GM21381 (cell line): Measurements from ENCODE around the gene PDZD2.
A peak's percentile ranks its signal among the peaks of the same experiment; 100 is the strongest.
"Not testable (repeated sequence)": the region's sequence is repeated elsewhere in the genome, so short reads cannot be mapped to it uniquely, and the experiment has no call there.

Source experiments
- ATAC-seq: cut with Tn5 transposase; IDR thresholded peaks from one replicate; pipeline ENCODE4 v1.9.1; 2021; ENCODE audit warnings: mild to moderate bottlenecking, moderate library complexity; ENCODE audit not compliant: unreplicated experiment

PDZD2 gene

DNA sequence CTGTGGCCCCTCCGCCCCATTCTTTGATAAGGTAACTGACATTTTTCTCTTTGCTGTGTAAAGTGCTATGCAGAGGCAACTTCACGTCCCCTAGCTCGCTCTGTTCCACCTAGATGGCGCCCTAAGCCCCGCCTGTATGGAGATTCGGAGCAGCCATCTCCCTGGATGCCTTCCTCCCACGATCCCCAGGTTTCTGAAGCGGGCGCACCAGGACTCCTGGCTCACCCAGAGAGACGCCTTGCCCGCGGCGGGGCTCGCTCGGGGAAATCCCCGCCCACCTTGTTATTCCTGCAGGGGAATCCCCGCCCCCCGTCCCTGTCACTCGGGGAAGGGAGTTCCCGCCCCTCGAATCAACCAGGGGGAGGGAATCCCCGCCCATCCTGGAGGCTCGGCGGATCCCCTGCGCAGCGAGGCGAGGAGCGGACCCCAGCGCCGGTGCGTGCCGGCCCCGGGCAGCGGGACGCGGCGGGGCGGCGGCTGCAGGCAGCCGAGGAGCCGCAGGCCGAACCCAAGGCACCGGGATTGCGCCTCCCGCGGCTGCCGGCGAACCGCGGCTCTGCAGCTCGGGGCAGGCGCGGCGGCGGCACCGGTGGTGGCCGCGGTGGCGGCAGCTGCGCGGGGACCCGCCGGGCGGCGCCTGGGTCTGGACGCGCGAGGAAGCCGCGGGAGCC lies at the start of gene PDZD2:
TSS of gene PDZD2 (plus strand) at position 384 of the 671 bp plus-strand sequence.
- ATAC-seq = peak; percentile 71

DNA sequence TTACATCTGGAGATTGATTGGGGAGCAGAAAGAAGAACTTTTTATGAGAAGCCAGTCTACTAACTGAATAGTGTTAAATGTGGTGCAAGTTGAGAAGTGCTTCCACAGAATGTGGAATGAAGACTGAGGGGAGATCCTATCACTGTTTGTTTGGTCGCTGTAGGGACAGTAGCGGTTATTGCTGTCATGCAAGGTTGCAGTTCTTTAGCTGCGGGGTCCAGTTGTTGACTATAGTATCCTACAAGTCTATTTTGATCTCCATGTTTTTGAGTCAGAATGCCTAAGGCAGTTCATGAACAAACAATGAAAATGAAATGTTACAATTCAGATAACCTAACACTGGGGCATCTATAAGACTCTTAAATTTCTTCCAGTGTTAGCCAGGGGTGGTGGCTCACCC lies 45.3 kb upstream of the PDZD2 start:
- ATAC-seq = no peak

DNA sequence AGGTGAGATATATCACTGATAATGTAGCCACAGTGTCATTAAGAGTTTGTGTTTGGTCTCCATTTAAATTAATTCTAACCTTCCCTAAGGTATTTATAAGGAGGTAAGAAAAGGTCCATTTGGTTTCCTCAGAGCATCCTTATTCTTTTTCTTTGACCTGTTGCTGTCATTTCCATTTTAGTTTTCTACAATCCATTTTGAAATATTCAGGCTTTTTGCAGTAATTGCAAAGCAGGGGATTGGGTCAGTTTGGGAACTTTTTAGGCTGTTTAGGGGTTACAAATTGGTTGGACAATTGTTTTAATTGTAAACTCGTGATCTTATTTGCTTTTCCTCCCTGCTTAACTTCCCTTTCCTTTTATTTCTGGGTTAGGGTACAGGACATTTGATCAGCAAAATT lies 42.6 kb upstream of the PDZD2 start:
- no peak for ATAC-seq

DNA sequence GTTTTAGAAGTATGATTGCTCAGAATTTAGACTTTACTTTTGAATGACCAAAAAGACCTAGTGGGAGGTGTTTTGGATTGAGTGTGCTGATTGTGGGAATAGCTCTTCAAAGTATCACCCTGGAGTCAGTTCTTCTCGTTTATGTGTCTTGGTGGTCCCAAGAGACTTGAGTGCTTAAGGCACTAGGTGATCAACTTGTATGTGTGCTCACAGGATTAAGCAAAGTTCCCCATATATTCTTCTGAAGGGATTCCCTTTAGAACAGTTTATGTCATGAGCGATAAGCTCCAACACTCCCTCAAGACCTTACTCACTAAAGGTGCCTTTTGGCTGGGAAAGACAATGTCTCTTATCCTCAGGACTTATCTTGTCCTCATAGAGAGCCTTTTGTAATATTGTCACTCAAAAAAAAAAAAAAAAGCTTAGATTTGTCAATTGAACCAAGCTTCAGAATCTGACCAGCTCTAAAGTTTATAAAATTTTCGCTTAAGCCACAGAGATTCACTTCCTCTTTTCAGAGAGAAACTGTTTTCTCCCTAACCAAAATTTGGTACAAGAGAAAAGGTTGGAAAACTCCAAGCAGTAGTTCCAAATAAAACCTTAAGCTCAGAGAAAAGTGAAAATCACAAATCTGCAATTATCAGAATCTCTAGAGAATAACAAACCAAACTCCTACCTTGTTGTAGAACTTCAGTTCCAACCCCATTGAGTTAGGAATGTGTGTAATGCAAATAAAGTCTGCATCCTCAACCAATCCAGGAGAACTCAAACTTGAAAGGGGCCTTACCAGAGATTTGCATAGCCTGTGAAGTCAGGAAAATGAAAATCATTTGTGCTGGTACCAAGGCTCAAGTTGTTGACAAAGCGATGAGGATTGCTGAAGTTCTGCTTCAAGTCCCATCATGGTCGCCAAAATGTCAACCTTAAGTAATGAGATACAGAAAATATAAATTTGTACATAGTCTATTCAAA lies 40.0 kb upstream of the PDZD2 start:
- ATAC-seq = no peak

DNA sequence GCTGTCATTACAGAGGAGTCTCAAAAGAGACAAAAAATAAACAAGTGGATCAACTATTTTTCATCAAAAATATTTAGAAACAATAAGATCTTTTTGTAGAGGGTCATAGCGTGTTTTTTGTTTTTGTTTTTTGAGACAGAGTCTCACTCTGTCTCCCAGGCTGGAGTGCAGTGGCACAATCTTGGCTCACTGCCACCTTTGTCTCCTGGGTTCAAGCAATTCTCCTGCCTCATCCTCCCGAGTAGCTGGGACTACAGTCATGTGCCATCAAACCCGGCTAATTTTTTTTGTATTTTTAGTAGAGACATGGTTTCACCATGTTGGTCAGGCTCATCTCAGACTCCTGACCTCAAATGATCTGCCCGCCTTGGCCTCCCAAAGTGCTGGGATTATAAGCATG lies 36.6 kb upstream of the PDZD2 start:
- not testable (repeated sequence) for ATAC-seq

DNA sequence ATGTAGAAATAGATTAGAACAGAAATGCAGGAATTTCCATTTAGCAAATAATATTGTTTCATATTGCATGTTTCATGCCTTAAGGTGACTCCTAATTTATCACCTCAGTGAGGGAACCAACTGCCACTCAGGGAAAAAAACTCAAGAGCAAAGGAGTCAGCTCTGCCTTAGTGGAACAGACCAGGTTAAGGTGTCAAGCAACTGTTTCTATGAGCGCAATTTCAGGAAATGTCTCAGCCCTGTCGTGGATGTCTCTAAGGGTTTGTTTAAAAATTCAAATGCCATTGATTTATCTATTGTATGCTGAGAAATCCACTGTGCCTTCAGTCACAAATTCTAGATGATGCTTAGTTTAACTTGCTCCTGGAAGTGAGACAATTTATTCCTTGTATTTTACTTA lies 34.7 kb upstream of the PDZD2 start:
- ATAC-seq = no peak

DNA sequence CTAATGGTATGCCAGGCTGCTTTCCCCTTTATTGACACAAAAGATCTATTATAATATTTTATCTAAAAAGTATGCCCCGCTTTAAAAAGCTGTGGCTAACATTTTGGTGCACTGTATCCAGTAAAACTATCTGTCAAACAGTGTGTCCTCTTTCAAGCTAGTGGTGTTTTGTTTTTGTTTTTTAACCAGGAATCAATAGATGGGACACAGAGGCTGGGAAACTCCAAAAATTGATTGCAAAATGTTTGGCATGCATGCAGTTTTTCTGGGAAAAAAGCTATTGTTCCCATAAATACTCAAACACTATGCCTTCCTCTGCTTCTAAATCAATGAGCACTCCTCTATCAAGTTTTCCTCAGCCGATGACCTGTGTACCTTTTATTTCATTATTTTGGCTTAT lies 34.3 kb upstream of the PDZD2 start:
- no peak for ATAC-seq

DNA sequence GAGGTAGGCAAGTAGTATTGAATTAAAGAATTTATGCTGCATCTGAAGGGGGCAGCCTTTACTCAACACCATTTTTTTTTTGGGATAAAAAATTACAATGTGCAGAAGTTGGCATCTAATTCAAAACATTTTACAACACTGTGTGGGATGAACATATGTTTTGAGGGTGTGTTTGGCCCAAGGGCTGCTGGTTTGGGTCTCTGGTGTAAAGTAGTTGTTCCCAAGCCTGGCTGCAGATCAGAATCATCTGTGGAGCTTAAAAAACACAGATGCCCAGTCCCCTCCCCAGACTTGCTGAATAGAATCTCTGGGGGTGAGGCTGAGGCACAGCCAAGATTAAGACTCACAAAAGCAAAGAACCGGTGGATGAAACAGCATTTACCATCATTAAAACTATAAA lies 33.0 kb upstream of the PDZD2 start:
- no peak for ATAC-seq

DNA sequence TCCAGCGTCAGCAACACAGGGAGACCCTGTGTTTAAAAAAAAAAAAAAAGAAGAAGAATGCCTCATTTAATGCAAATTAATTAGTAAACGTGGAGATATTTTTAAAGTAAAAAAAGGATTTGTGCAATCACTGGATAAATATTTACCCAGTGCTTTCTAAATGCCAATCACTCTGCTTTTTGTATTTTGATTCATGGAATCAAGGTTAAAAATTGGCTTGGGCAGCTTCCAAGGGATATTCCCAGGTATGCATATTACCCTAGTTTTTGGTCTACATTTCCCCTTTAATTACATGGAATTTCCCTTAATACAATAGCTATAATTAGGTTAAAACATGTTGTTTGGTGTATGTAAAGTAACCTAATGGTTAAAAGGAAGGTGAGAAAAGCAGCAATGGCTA lies 31.4 kb upstream of the PDZD2 start:
- ATAC-seq = no peak

DNA sequence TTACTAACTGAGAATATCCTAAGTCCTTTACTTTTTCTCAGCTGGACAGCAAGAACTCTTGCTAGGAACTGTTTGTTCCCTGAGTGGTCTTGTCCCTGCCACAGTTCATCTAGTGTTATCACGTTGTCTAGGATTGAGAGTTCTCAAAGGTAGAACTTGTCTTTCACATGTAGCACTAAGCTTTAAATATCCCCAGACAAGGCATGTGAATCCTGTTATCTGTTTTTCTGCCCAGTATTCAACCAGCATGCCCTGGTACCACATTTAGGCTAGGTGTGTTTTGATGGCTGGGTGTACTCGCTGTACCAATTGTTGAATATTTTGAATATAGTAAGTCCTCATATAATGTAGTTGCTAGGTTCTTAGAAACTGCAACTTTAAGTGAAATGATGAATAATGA lies 27.9 kb upstream of the PDZD2 start:
- ATAC-seq = no peak

DNA sequence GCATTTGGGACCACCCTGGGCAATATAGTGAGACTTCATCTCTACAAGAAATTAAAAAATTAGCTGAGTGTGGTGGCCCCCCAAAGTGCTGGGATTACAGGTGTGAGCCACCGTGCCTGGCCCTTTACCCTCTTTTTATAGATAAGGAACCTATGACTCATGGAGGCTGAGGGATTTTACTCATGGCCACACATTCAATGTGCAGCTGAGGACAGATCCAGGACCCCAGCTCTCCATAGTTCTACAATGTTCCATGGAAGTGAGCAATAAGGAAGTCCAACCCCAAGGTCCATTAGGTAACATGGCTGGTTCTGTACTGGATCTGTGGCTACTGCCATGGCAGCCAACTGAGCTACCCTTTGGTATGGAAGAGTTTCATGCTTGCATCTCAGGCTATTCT lies 25.3 kb upstream of the PDZD2 start:
- no peak for ATAC-seq

DNA sequence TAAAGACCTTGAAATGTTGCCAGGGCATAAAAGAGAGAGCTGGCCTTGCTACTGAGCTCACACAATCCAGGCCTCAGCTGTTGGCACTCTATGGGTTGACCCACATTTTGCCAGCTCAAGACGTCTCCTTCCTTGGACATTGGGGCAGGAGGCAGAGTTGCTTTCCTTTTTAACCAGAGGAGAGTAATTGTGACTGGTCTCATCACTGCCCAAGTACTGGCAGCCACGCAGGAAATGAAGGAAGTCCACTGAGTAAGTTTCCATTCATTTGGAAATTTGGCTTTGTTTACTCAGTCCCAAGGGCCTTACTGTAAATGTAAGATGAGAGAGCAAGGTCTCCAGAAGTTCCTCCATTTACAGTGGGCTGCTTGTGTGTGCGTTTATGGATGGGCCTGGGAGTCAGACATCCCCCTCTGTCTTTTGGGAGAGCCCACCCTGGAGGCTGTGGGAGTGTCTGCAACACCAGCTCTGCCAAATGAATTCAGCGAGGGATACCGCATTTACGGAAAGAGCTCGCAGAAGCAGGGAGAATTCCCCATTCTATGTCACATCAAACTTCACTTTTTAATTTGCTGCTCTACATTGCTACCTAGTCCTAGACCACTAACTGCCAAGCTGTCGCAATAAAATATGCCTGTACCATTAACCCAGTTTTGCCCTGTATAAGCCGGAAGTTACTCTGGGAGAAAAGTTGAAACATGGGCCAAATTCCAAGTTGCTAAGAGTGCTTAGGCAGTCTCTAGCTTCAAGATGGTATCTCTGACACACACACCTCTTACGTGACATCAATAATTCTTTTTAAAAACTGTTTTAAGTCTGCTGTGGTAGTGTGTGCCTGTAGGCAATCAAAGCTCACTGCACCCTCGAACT lies 24.5 kb upstream of the PDZD2 start:
- no peak for ATAC-seq

DNA sequence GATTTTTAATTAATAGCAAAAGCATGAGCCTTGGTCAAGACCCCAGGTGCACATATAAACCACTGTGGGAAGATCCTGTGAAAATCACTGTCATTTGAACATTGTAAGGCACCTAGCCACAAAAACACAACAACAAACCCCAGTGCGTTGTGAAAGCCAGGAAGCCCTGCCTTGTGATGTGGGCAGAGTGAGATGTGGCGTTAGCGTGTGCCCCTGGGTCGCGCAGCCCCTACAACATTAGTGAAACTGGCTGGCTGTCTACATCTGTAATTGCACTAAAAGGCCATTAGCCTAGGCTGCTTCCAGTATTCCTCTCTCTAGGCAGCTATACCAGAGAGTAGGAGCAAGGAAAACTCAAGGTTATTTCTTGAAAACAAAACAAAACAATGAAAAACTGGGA lies 21.1 kb upstream of the PDZD2 start:
- no peak for ATAC-seq

DNA sequence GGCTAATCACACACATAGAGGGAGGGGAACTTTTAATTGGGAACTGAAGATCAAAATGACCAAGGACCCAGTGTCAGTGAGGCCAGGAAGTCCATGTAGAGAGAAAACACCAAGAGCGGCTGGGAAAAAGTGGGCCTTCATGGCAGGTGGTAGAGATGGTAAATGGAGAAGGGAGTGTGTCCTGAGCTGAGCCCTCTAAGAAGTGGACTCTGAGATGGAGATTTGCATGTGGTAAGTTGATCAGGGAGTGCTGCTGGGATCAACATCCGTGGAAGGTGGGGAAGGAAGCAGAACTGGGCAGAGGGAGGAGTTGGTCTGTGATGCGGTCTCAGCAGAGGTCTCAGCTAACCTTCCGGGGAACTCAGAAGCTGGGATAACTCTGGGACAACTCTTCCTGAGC lies 18.9 kb upstream of the PDZD2 start:
- no peak for ATAC-seq

DNA sequence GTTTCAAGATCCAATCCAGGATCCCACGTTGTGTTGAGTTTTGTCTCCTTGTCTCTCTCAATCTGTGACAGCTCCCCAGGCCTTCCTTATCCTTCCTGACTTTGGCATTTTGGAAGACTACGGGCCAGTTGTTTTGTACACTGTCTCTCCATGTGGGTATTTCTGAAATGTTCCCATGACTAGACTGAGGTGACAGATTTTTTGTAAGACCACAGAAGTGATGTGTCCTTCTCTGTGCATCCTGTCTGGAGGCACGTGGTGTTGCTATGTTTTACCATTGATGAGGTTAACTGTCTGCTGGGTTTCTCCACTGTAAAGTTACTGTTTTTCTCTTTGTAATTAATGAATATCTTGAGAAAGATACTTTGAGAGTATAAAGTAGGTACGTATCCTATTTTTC lies 15.7 kb upstream of the PDZD2 start:
- no peak for ATAC-seq

DNA sequence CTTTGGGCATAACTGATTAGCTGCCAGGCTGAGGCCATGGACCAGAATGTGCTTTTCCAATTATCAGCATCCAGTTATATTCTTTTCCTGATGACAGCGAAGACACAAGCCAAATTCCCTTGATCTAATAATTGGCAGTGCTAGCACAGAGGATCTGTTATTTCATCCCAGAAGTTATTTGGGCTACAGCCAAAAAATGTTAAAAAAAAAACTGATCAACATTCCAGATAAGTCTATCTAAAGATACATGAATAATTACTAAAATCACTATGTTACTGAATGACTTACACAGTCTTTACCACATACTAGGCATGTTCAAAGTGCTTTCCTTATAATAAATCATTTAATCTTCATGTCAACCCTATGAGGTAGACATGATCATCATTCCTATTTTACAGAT lies 13.5 kb upstream of the PDZD2 start:
- no peak for ATAC-seq

DNA sequence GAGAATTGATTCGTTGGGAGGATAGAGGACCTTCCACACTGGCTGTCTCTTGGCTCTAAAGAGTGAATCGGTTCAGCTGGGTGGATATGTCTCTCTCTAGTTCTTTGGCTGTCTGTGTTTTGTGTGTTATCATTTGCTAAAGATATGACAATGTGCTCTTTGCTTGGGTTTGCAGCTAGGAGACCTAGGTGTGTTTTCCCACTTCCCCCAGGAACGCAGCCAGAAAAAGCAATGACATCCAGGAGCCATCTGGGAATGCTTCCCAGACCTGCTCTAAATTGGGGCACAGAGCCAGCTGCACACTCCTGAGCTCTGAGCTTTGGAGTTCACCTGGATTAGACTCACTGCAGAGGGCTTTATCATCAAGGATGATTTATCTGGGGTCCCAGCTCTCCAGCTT lies 12.8 kb upstream of the PDZD2 start:
- ATAC-seq = no peak

DNA sequence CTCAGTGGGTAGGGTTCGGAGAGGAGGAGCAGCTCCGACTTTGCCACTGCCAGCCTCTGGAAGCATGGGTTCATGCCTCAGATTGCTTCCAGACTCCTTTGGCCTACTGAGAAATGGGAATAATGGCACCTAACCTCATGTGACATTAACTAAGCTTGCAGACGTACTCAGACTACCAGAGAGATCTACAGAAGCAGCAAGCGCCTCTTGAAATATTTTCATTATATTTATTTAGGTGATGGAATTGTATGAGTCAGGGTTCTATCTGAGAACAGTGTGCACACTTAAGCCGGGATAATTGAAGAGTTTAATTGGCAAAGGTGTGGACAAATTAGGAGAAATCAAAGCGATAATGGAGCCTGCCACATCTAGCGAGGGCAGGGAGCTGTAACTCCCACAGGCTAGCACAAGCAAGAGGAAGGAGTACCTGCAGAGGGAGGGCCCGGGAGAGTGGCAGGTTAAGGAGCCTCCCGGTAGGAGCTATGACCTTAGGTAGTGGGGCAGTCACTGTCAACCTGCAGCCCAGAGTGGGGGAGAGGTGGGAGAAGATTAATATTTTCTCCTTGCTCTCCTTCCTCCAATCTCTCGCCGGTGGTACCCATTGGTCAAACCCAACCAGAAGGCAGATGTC lies 12.2 kb upstream of the PDZD2 start:
- ATAC-seq = no peak

DNA sequence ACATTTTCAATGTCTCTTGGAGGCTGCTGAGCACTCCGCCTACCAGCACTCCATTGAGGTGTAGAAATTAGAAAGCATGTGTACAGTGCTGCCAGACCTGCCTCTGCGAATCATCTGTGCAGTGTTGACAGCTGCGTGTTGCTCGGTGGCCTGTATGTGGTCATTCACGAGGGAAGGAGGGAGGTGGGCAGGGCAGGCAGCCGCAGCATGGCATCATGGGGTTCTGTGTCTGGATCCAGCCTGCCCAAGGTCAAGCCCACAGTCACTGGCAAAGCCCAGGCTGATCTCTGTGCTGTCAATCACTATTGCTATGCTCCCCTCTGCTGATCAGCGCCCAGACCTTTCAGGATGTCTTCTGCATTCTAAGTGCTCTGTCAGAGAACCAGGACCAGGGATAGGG lies 8.0 kb upstream of the PDZD2 start:
- ATAC-seq = no peak

DNA sequence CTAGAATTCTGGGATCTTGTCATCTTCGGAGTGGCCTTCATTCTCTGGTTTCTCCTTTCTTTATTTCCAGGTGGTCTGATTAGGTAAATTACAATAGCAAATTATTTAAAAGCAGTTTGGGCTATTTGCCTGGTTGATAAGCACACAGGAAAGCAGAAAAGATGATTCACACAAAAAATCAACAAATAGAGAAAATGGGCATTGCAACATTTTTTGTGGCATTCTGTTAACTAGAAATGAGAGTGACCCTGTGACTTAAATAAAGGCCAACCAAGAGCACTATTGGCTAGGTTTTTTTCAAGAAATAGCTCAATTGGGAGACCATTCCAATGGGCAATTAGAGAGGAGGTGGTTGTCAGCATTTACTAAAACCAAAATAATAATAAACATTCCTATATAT lies 6.5 kb upstream of the PDZD2 start:
- no peak for ATAC-seq

DNA sequence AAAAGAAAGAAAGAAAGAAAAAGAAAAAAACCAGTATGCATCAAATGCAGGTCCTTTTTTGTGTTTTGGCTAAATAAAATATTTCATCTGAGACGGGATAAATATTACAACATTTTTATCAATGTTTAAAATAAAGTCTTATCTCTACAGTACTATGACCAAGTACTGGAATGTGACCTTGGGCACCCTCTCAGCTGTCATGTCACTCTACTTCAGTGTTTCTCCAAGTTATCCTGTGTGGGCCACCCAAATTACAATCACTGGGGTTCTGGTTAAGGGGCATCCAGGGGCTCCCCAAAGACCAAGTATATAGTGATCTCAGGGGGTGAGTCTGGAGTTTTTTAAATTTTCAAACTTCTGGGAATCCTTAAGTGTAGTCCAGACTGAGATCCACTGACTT lies 3.5 kb upstream of the PDZD2 start:
- ATAC-seq = no peak
